Tibial nerve (tissue), 4 donors: ENCODE measurements around the gene AGPAT3.

Experiments used
- CTCF ChIP-seq, 5 experiments: fragments of 200-600 bp in 3 of 5; fragments of 450-650 bp in 2 of 5; sonication (generic) in 3 of 5; IDR thresholded peaks; one replicate each; pipeline ENCODE4 v1.5.1; 2016 to 2019; ENCODE audit warnings: antibody characterized with exemption in 5 of 5, mild to moderate bottlenecking in 3 of 5, moderate library complexity in 2 of 5
- EP300 ChIP-seq, 2 donors: sonication (generic); formaldehyde crosslinking; IDR thresholded peaks; one replicate each; pipeline ENCODE4 v1.6.1; 2017; ENCODE audit warnings: antibody characterized with exemption in 2 of 2, mild to moderate bottlenecking in 1 of 2
- POLR2A ChIP-seq, 2 donors: fragments of 450-650 bp; IDR thresholded peaks; one replicate each; pipeline ENCODE4 v1.6.1; 2017; ENCODE audit warnings: antibody characterized with exemption in 2 of 2, mild to moderate bottlenecking in 2 of 2, moderate library complexity in 2 of 2

DNA sequence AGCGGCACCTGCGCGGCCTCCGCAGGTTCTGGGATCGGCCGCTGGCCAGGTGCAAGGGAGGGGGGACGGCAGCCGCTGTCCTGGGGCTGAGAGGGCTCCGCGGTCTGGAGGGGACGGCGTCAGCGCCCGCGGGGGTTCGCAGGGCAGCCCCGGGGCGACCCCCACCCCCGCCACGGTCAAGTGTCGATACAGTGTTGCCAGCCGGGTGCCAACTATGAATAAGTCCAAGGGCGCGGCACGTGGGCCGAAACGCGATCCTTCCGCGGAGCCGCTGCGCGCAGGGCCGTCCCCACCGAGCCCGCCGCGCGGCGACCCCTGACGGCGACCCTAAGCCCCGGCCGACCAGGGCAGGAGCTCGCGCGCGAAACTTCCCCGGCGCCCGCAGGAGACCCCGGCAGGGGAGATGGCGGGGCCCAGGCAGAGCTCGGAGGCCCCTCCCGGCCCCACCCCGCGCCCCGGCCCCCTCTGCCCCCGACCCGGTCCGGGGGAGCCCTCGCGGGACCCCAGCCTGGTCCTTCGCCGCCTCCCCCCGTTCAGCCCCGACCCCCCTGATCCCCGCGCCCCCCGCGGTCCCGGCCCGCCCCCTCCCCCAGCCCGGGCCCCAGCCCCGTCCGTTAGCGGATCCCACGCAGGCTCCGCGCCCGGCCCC, 586 bp upstream of the AGPAT3 start:
- TF ChIP-seq CTCF (IDR thresholded peaks at IDR 0.05) (no peak), POLR2A (IDR thresholded peaks at IDR 0.05) (no peak), EP300 (IDR thresholded peaks at IDR 0.05) (no peak)
